CD4-positive, alpha-beta T cell treated with Interferon gamma for 1 hour (primary cell): ENCODE data around the gene MLN.

ENCODE experiments used
- DNase-seq: peaks from one replicate; pipeline ENCODE4 v3.0.0-alpha.2; 2020

MLN gene

DNA sequence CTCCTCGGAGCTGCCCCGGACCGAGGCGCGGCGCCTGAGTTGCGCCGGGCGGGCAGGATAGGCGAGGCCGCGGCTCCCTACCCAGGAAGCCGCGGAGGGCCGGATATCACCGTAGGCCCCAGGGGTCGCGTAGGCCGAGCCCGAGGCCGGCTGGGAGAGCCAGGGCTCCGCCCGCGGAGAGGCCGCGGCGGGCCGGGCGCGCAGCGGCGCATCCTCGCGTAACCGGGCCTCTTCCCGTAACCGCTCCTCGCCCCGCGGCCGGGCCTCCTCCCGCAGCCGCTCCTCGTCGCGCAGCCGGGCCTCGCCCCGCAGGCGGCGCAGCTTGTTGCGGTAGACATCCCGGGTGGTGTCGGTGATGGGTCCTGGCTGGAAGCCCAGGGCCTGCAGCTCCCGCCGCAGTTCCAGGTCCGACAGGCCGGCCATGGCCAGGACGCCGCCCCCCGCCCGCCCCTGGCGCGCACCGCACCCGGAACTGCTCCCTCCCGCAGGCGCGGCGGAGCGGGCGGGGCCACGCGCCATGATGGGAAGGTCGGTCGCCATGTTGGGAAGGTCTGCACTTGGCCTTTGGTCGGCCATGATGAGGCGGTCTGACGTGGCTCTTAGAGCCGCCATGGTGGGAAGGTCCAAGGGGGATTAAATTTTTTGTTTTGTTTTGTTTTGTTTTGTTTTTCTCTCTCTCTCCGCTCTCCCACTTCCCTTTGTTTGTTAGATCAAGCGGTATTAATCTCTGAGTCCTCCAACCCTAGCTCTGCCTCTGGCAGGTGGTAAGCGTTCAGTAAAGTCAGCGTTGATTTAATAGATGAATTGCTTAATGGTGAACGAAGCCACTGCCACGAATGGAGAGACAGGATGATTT is 14.9 kb downstream of the MLN start, which contains the start of gene LEMD2:
Gene LEMD2, minus strand, starts transcription at position 437 of the 856 bp plus-strand sequence. Its CDS starts 14 bp downstream, at position 423.
- DNase-seq, result peak; percentile 91

DNA sequence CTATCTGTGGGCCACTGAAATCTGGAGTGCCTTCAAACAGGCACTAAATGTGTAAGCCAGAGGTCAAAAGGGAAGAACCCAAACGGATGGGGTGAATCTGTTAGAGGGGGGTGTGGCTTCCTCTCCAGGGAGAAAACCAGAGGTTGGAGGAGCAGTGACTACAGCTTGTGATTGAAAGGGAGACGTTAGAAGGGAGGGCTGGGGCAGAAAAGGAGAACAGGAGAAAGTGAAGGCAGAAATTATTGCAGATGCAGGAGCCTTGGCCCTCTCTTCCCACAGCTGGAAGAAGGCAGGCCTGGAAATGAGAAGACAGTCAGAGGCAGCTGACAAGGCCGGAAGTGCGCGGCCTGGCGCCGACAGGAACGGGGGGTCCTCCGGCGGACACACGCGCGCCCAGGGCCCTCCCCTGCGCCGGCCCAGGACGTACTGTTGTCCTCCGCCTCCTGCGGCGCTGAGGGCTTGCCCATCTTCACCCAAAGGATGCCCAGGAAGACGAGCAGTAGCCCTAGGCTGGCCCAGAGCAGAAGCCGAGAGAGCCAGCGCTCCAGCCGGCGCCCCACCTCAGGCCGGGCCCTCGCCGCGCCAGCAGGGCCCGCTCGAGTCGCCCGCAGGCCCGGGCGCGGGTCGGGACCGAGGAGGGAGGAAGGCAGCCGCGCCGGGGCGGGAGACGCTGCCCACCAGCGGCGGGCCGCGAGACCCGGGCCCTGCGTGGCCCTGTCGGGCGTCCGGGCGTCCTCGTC is 15.7 kb downstream of the MLN start:
- peak; percentile 58 for DNase-seq

DNA sequence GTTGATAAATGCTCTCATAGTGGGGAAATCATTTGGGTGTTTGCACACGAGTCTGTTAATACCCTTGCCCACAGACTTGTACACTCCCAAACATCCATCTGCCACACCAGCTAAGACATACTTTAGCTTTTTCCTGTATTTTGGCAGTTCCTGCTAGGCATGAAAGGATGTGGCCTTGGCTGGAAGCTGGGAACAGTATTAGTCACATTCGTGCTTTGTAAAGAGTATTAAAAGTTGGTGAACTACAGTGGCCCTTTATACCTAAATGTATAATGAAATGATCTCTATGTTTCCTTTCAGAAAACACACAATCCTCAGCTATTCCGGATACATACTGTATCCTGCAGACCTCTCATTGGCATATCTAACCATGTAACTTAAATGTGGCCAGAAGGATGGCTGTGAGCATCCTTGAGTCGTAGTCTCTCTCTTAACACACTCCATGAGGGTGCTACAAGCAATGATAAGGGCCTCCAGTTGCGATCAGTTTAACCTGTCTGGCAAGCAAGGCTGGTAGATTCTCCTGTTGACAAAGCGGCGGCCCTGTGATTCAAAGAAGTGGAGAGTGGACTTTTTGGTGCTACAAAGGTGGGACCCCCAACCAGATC is 16.4 kb downstream of the MLN start:
- no peak for DNase-seq

DNA sequence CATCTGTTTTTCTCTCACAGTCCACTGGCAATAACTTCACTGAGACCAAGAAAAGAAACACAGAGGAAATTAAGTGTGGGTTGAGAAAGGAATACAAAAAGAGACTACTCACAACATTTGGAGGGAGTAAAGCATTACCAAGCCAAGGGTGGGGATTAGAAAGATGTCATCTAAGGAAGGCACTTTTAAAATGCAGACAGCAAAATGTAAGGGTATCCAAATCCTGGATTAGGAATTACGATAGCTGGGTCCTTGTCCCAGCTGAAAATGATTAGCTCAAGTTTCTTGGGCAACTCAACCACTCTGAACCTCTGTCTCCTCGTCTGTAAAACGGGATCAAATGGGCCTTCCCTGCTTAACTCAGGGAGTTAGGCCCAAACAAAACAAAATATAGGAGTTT is 17.1 kb downstream of the MLN start:
- no peak for DNase-seq

DNA sequence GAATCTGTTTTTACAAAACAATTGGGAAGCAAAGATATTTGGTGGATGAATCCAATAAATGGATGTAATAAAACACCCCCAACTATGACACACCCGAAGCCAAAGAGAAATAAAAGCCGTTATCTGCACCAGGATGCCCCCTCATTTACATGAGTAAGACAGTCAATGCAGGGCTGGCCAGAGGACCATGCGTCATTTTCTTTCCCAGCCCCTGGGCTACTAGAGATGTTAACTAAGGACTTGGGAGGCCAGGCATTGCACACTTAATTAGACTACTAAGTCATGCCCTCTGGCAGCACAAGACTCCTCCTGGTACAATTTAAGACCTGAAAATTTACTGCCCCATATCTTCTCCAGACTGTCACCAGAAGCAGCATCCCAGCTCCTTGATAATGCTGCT is 18.0 kb downstream of the MLN start:
- DNase-seq, result no peak

DNA sequence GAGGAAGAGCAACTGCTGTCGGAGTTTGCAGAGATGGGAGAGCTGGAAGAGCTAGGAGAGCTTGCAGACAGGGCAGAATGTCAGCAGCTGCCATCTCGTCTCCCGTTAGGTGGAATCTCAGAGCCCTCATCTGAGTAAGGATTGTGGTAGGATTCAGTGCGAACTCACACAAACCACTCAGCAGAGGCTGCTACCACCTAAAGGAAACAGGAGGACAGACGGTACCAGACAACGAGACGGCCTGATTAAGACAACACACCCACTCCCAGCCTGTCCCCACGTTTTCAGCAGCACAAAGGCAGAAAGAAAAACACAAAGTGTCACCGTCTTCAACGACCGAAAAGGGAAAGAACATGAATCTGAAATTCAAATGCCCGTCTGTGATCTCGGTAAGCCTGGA is 19.0 kb downstream of the MLN start:
- DNase-seq, result no peak

DNA sequence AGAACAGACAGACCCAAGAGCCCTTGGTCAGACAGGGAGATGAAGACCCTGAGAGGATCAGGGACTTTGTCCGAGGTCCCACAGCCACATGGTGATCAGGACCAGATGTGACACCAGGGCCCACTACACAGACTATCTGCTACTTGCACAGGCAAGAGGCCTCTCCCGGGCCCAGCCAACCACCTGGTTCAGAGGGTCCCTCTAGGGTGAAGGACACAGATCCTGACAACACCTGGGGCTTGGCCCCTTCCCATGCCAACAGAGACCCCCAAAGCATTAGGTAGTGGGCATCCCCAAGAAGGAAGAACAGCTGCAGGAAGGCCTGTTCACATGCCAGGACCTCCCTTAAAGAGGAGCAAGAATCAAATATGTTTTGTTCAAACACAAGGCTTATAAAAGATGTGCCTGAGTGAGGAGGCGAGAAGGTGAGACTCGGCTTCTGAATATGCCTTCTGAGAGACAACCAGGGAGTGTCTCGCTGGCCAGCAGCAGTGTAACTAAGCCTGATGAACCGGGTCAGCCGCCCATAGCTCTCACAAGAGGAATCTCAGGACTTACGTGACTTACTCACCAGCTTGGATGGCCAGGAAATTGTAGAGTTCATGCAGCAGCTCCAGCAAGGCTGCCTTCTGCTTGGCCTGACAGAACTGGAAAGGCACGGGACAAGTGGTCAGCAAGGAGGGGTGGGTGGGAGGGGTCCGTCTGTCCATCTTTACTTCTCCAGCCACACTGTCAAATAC is 19.9 kb downstream of the MLN start:
- no peak for DNase-seq

DNA sequence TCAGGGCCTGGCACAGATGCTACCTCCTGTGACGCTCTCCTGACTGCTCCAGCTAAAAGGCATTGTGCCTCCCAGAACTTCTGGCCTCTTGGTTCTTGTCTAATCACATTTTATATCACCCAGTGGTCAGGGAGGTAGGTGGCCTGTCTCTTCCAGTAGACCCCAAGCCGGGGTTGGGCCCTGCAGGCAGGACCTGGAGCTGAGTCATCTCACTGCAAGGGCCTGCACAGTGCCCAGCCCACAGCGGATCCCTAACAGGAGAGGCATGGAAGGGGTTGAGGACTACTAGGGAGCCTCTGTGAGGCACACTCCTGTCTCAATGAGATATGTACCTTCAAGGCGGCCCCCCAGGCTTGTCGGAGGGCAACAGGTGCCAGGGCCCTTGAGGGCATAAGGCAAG is 21.2 kb downstream of the MLN start:
- no peak for DNase-seq

DNA sequence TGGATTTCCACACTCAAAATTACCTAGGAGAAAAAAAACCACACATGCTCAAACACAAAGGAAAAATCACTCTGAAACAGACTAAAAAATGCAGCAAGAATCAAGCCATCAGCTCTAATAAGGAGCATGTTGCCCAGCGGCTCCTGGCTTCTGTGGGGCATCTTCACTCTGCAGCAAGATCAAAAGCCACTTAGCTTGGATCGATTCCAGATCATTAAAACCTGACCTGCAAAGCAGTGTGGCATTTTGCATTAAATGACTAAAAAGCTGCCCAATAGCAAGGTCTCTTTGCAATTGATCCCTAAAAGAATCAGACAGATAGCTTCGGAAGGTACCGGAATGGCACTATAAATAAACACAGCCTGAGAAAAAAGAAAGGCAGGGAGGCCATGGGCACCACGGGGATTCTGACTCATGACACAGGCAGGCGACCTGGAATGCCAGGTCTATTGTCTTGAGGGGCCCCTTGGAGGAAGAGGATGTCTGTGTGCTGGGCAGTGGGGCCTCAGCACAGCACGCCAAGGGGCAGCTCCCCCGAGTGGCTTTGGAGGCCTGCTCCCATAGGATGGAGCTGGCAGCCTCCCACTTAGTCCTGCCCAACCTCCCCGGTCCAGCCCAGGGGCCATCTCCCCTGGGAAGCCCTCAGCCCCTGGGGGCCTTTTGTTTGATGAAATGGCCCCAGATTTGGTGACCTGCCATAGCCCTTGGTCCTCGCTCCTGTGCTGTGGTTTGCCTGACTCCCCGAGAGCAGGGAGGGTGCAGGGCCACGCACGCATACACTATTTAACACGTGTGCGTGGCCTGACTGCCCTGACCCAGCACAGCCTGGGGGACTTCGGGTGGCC is 22.4 kb downstream of the MLN start:
- no peak for DNase-seq

DNA sequence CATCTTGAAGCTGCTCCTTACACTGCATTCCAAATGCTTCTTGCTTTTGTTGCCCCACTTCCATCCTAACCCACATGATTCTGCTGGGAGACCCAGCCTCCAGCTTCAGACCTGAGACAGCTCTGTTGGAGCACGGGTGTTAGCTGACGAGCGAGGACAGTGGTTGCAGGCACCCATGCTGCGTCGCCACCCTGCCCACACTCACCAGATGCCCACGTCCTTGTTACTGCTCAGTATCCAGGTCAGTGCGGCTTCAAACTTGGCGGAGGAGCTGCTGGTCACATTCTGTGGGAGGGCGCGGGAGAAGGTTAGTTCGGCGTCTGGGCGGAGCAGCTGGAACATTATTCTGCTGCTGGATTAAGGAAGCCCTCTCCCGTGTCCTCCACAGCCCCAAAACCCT is 23.9 kb downstream of the MLN start:
- DNase-seq, result no peak

DNA sequence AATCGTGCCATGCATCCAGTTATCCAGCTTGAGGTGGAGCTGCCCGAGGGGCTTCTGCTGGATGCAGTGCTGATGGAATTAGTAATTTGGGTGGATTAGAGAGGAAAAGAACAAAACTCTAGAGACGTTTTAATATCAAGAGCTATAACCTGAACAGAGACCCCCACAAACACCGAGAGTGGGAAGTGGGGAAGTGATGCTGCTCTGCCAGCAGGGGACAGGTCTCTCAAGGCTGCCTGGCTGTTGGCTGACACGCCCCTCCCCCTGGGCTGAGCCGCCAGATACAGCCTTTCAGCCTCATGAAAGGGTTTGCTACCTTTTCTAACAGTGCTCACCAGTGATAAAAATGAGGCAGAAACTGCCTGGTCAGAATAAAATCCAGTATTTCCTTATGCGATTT is 24.5 kb downstream of the MLN start:
- DNase-seq, result no peak

DNA sequence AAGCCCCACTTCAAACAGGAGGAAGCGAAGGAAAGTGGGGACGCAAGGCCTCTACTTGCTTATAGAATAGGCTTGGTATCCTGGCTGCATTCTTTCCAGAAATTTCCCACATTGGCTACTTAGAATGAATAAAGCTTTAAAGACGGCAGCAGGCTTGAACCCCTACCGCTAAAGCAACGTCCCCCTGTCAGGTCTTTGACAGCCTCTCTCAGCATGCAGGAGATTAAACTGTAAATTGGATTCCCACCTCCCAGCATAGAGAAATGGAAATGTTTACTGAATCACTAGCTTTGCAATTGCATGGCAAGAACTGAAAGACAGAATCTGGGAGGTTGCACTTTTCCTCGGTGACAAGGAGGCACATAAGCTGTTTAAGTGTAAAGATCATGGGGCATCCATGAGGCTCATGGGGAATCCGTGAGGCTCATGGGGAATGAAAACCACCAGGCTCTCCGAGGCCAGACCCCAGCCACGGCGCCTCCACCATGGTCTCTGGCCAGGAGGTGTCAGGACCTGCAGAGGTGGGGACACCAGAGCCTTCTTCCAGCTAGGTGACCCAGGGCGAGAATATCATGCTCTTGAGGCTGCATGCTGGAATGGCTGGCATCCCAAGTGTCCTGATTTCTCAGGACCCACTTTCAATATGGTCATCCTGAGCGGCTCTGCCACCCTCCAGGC is 25.2 kb downstream of the MLN start:
- no peak for DNase-seq

DNA sequence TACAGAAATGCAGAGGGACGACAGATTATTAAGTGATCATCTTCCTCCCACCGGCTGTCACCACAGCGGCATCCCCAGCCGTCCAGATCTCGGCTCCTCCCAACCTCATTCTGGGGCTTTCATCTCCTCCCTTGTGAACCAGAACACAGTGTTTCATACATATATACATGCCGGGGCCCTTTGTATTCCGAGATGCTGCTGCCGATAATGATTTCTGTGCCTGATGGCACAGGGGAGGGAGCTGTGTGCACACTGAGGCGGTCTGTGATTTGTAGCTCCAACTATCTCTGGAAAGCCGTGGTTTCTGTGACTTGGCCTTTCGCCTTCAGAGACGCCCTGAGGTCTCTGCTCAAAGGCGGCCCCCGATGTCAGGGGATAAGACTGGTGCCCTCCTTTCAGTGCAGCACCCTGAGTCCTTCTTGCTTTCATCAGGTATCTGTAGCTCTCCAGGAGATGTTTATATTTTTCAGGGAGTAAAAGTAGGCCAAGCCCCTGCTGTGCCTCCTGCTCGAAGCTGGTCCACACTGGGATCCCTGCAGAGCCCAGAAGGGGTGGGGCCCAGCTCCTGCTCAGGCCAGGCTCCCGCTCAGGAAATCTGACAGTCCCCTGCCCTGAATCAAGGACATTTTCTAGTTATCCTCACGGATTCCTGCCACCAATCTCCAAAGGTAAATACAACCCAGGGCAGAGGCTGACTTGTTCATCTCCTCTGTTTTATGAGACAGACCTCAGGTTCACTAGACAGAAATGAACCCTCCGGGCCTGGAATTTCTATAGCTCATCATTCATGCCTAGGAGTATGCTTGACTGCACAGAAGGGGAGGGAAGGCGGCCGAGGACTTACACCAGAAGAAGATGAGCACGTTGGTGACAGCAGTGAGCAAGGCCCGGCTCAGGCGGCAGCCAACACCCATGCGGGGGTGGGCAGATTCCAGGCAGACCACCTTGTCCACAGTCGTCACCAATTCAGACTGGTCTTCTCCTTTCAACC is 26.1 kb downstream of the MLN start:
- no peak for DNase-seq

DNA sequence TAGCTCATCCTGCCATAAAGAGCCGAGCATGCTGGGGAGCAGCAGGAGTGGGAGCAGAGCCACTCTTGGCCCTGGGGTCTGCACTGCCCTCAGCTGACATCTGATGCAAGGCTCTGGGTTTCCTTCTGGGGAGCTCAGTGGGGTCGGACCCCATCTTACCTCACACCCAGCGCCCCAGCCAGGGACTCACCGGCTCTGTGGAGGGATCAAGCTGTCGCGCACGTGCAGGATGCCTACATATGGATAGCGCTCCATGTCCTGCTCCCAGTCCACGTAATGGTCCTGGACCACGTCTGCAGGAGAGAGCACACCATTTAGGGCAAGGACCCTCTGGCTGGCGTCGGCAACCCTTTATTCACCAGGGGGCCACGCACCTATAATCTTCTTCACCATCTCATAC is 27.0 kb downstream of the MLN start:
- DNase-seq, result no peak

DNA sequence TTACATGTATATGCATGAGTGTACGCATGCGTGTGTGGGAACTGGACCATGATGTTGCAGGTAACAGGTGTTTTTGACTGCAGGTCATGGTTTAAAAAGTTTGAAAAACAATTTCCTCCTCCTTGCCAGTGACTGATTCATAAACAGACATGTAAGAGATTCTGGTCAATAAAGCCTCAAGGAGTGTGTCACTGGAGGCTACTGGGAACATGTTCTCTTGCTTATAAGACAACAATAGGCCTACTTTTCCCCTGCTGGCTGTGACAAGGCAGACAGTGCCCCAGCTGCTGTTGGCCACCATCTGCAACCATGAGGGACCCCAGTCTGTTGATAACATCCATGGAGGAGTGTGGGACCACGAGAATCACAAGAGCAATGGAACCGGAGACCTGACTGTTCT is 27.6 kb downstream of the MLN start:
- DNase-seq, result no peak

DNA sequence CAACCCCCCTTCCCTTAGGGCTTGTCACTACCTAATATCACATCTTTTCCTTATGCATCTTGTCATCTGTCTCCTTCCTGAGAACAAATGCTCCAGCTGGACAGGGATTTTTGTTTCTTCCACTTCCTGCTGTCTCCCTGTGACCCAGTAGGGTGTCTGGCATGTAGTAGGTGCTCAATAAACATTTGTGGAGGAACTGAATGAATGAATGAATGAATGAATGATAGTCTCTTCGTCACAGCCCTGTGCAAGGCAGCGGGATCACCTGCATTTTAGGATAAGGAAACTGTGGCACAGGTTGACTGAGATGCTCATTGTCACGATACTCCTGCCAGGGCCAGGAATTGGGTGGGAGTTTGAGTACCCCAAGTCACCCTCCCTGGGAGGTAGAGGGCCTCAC is 29.0 kb downstream of the MLN start:
- no peak for DNase-seq

DNA sequence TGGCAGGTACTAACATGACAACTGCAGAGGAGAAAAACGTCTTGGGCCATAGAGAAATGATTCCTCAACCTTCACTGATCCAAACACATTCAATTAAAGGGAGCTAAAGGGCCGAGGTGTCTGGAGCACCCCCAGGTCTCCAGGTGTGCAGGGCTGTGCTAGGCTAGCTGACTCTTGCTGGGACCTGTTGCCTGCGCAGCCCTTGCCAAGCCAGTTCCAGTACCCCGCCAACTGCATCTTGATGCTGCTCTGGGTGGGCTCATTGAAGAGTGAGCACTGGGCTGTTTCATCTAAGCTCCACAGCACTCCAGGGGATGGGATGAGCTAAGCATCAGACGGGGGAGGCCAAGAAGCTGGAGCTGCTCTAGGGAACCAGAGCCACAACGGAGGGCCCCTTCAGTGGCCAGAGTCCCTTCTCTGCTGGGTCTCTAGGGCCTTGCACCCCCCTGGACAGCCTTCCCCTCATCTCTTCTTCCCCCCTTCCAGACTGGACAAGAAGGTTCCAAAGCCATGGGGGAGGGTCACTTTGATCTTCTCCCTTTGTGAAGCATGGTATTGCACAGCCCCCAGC is 30.8 kb downstream of the MLN start:
- DNase-seq, result no peak

DNA sequence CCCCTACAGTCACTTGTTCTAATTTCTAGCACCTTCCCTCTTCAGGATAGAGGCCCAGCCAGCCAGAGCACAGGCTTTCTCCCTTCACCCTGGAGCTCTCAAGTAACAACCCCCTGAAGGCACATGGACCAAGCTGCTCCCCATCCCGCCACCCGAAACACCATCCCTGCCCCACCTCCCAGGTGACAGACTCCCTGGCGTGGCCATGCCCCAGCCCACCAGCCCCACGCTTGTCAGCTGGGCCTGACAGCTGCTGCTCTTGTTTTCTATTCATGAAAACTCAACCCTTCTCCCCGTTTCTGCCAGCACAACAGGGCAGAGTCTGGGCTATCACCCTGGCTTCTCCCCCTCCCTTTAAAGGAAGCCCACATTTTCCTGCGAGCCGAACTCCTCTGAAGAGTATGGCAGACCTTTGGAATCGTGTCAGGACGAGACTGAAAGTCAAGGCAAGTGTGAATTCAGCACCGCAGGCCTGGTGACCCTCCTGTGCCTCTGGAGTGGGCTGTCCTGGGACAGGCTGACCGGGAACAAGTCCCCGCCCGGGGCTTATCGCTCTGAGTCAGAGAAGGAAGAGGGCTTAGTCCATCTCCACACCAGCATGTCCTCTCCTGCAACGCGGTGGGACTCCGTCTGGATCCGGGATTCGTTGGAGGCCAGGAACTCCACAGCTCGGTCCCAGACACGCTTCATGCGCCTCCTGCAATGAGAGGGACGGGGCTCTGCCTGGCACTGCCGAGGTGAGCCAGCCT is 31.5 kb downstream of the MLN start:
- no peak for DNase-seq
